Bronchial epithelial cell (primary cell): ENCODE data around the gene NFATC3. TPM values are rescaled to one million over a fixed set of nuclear protein-coding genes. Genes with fewer than 3 reads are reported as not detected.
A peak's percentile ranks its signal among the peaks of the same experiment; 100 is the strongest.

Experiments used
- DNase-seq: peaks from one replicate; pipeline ENCODE4 v3.0.0-alpha.2; 2010; ENCODE audit warnings: low read depth
- FAIRE-seq: peaks from 2 replicates; lab custom pipeline; 2011; peaks lifted over from hg19 to GRCh38; lab: Jason Lieb, UNC
- H3K27me3 ChIP-seq: 2 replicates; pipeline ENCODE4 v1.5.1; 2011; ENCODE audit warnings: low read length; ENCODE audit not compliant: control insufficient read depth, insufficient read depth
- H3K36me3 ChIP-seq: 2 replicates; pipeline ENCODE4 v1.5.1; 2011; ENCODE audit warnings: low read length; ENCODE audit not compliant: control insufficient read depth, insufficient read depth
- H3K4me3 ChIP-seq: 2 replicates; pipeline ENCODE4 v1.5.1; 2011; ENCODE audit warnings: mild to moderate bottlenecking, low read depth, low read length, control low read depth
- CTCF ChIP-seq: IDR thresholded peaks from 2 replicates; pipeline ENCODE4 v1.5.1; 2011; ENCODE audit warnings: mild to moderate bottlenecking, moderate library complexity, low read length, control low read depth, inconsistent platforms; ENCODE audit not compliant: insufficient read depth, severe bottlenecking
- total RNA-seq: library from RNA; depleted of rRNA; stranded (reverse); fragments of >200 nt; gene quantifications from 2 replicates; pipeline ENCODE4 v1.2.1, GENCODE V29; 2014

Gene NFATC3
- total RNA-seq, 1 donor from 2014 or later = 5.8 TPM

GRCh38 chr16:68246121-68246520 is 161.0 kb downstream of the NFATC3 start:
- no peak for TF ChIP-seq CTCF
- DNase-seq = no peak
- Histone ChIP-seq H3K36me3 (peaks cover 7% of the 10 kb centered on the region), H3K27me3 (no peaks in the 10 kb centered on the region), H3K4me3 (peak overlapping the region; percentile 78)
- no peak for FAIRE-seq

- Histone ChIP-seq H3K36me3 (peaks cover 7% of the 10 kb centered on the region), H3K4me3 (no peak overlapping the region), H3K27me3 (no peaks in the 10 kb centered on the region)
- FAIRE-seq (no peak), DNase-seq (no peak)
- TF ChIP-seq CTCF = no peak
Measured at GRCh38 chr16:68246666-68247065, 161.5 kb downstream of the NFATC3 start.

GRCh38 chr16:68247400-68247799 is 162.2 kb downstream of the NFATC3 start:
- H3K4me3 ChIP-seq = no peak overlapping the region
- peaks cover 7% of the 10 kb centered on the region for H3K36me3 ChIP-seq
- TF ChIP-seq CTCF = no peak
- FAIRE-seq (no peak), DNase-seq (no peak)
- no peaks in the 10 kb centered on the region for H3K27me3 ChIP-seq

GRCh38 chr16:68247932-68248331 is 162.8 kb downstream of the NFATC3 start:
- H3K27me3 ChIP-seq = no peaks in the 10 kb centered on the region
- no peak for FAIRE-seq
- DNase-seq = no peak
- peaks cover 8% of the 10 kb centered on the region for H3K36me3 ChIP-seq
- TF ChIP-seq CTCF = no peak
- H3K4me3 ChIP-seq = no peak overlapping the region

- no peak for DNase-seq
- Histone ChIP-seq H3K27me3 (no peaks in the 10 kb centered on the region), H3K36me3 (peaks cover 10% of the 10 kb centered on the region), H3K4me3 (no peak overlapping the region)
- FAIRE-seq = no peak
- no peak for TF ChIP-seq CTCF
Measured at GRCh38 chr16:68249371-68249770, 164.2 kb downstream of the NFATC3 start.

- Histone ChIP-seq H3K4me3 (no peak overlapping the region), H3K36me3 (peaks cover 19% of the 10 kb centered on the region), H3K27me3 (no peaks in the 10 kb centered on the region)
- no peak for TF ChIP-seq CTCF
- no peak for FAIRE-seq
- no peak for DNase-seq
Measured at GRCh38 chr16:68250951-68251350, 165.8 kb downstream of the NFATC3 start.
